Neural progenitor cell (in vitro differentiated cells): ENCODE data around the gene FRMD8.

Experiments used
- CTCF ChIP-seq: fragments of 200-600 bp; sonication (generic); IDR thresholded peaks from 2 replicates; pipeline ENCODE4 v1.5.1; 2017; ENCODE audit warnings: antibody characterized with exemption, mild to moderate bottlenecking
- EZH2 ChIP-seq: fragments of 200-600 bp; sonication (generic); IDR thresholded peaks from 2 replicates; pipeline ENCODE4 v1.6.1; 2017; ENCODE audit warnings: antibody characterized with exemption, mild to moderate bottlenecking, moderate library complexity
- EZH2phosphoT487 ChIP-seq: fragments of 200-600 bp; sonication (generic); IDR thresholded peaks from 2 replicates; pipeline ENCODE4 v1.6.1; 2017; ENCODE audit warnings: antibody characterized with exemption

- TF ChIP-seq EZH2 (no peak), CTCF (no peak), EZH2phosphoT487 (no peak)
Measured at GRCh38 chr11:65418431-65418680, 31.9 kb downstream of the FRMD8 start.
